GM23248 (cell line): ENCODE data around the gene TOPBP1.

Experiments used
- EZH2 ChIP-seq: fragments of 200-600 bp; sonication (generic); IDR thresholded peaks from 2 replicates; pipeline ENCODE4 v1.6.1; 2018; ENCODE audit warnings: antibody characterized with exemption, mild to moderate bottlenecking; ENCODE audit not compliant: insufficient read depth, poor library complexity, severe bottlenecking
- EZH2phosphoT487 ChIP-seq: fragments of 200-600 bp; sonication (generic); IDR thresholded peaks from 2 replicates; pipeline ENCODE4 v1.6.1; 2018; ENCODE audit warnings: antibody characterized with exemption, moderate library complexity, mild to moderate bottlenecking, low read depth; ENCODE audit not compliant: insufficient read depth

- TF ChIP-seq EZH2, result no peak
- no peak for TF ChIP-seq EZH2phosphoT487
Observed at GRCh38 chr3:133578548-133579191, 83.1 kb downstream of the TOPBP1 start.
